HepG2 (cell line): ENCODE measurements around the gene FAM228B. TPM values are rescaled to one million over a fixed set of nuclear protein-coding genes. Genes with fewer than 3 reads are reported as not detected.

Experiments used
- FOXA3 ChIP-seq: IDR thresholded peaks from 2 replicates; pipeline ENCODE4 v1.6.1; 2016; ENCODE audit warnings: missing genetic modification reagents, missing compliant biosample characterization
- GFI1 ChIP-seq: sonication (generic); formaldehyde crosslinking; IDR thresholded peaks from 2 replicates; pipeline ENCODE4 v1.5.0; 2020; ENCODE audit warnings: missing genetic modification reagents, mild to moderate bottlenecking, borderline replicate concordance
- HCFC1 ChIP-seq: fragments of 150-350 bp; IDR thresholded peaks from 2 replicates; pipeline ENCODE4 v1.6.1; 2014; ENCODE audit warnings: low read depth, low read length
- HNF4G ChIP-seq, 2 experiments: sonication (generic) in 1 of 2; formaldehyde crosslinking in 1 of 2; IDR thresholded peaks; 2 replicates each; pipeline versions ENCODE4 v1.4.0 to v1.6.1; 2011 to 2020; ENCODE audit warnings: borderline replicate concordance in 2 of 2, low read depth in 2 of 2, mild to moderate bottlenecking in 2 of 2, low read length in 1 of 2, missing genetic modification reagents in 1 of 2, moderate library complexity in 1 of 2
- MYC ChIP-seq: sonication (generic); formaldehyde crosslinking; IDR thresholded peaks from 2 replicates; pipeline ENCODE4 v1.9.0; 2021; ENCODE audit warnings: missing genetic modification reagents, borderline replicate concordance
- MYPOP ChIP-seq: sonication (generic); formaldehyde crosslinking; IDR thresholded peaks from 2 replicates; pipeline ENCODE4 v1.8.1; 2023; ENCODE audit warnings: mild to moderate bottlenecking, moderate library complexity, missing genetic modification reagents
- NCOA5 ChIP-seq: sonication (generic); formaldehyde crosslinking; IDR thresholded peaks from 2 replicates; pipeline ENCODE4 v1.4.0; 2020; ENCODE audit warnings: missing genetic modification reagents
- NR2F2 ChIP-seq: IDR thresholded peaks from 2 replicates; pipeline ENCODE4 v1.6.1; 2012; ENCODE audit warnings: low read depth, inconsistent platforms, borderline replicate concordance
- POGZ ChIP-seq: sonication (generic); formaldehyde crosslinking; IDR thresholded peaks from 2 replicates; pipeline ENCODE4 v1.4.0; 2020; ENCODE audit warnings: mild to moderate bottlenecking, missing genetic modification reagents
- ZBTB39 ChIP-seq: sonication (generic); formaldehyde crosslinking; IDR thresholded peaks from 2 replicates; pipeline ENCODE4 v1.5.0; 2020; ENCODE audit warnings: missing genetic modification reagents
- ZFP1 ChIP-seq: IDR thresholded peaks from 2 replicates; pipeline ENCODE4 v1.6.1; 2016
- ZNF20 ChIP-seq: sonication (generic); formaldehyde crosslinking; IDR thresholded peaks from 2 replicates; pipeline ENCODE4 v1.4.0; 2020; ENCODE audit warnings: mild to moderate bottlenecking, moderate library complexity, missing genetic modification reagents
- ZNF256 ChIP-seq: sonication (generic); formaldehyde crosslinking; conservative IDR thresholded peaks from 2 replicates; pipeline ENCODE4 v1.4.0; 2020; ENCODE audit warnings: missing genetic modification reagents
- ZNF335 ChIP-seq: sonication (generic); formaldehyde crosslinking; IDR thresholded peaks from 2 replicates; pipeline ENCODE4 v1.4.0; 2020; ENCODE audit warnings: missing genetic modification reagents
- ZNF710 ChIP-seq: sonication (generic); formaldehyde crosslinking; IDR thresholded peaks from 2 replicates; pipeline ENCODE4 v1.5.0; 2020; ENCODE audit warnings: mild to moderate bottlenecking, missing genetic modification reagents, borderline replicate concordance
- polyA plus RNA-seq, 8 experiments: library from polyadenylated mRNA; depleted of rRNA in 3 of 8; stranded (reverse) in 7 of 8; unstranded in 1 of 8; fragments of >200 nt; fragmentation: Illumina TruSeq in 4 of 8; extraction: Trizol in 4 of 8; gene quantifications; 2 replicates each; pipeline versions ENCODE4 v1.2.1 to v1.2.3, GENCODE V29; 2011 to 2016; ENCODE audit warnings: low read depth in 4 of 8, missing spikeins in 1 of 8, mixed read lengths in 1 of 8; ENCODE audit not compliant: insufficient read depth in 1 of 8
- total RNA-seq, 5 experiments: library from RNA; depleted of rRNA; stranded (reverse); fragments of >200 nt; fragmentation: Illumina TruSeq; extraction: Trizol; gene quantifications; 2 replicates each; pipeline ENCODE4 v1.2.3, GENCODE V29; 2016; ENCODE audit warnings: low read depth in 1 of 5
- TF ChIP-seq, protein P1 (sequence below): sonication (generic); formaldehyde crosslinking; IDR thresholded peaks from 2 replicates; pipeline ENCODE4 v1.5.1; 2020; ENCODE audit warnings: missing genetic modification reagents, mild to moderate bottlenecking, borderline replicate concordance
- TF ChIP-seq, protein P2 (sequence below): sonication (generic); formaldehyde crosslinking; IDR thresholded peaks from 2 replicates; pipeline ENCODE4 v1.5.1; 2020; ENCODE audit warnings: mild to moderate bottlenecking, missing genetic modification reagents, moderate library complexity

FAM228B gene
- total and polyA plus RNA-seq, 2 of the 13 experiments (the other 11 are each of a cell fraction or from before 2014, with no cell fraction given), result 0.79 to 1.1 TPM

DNA sequence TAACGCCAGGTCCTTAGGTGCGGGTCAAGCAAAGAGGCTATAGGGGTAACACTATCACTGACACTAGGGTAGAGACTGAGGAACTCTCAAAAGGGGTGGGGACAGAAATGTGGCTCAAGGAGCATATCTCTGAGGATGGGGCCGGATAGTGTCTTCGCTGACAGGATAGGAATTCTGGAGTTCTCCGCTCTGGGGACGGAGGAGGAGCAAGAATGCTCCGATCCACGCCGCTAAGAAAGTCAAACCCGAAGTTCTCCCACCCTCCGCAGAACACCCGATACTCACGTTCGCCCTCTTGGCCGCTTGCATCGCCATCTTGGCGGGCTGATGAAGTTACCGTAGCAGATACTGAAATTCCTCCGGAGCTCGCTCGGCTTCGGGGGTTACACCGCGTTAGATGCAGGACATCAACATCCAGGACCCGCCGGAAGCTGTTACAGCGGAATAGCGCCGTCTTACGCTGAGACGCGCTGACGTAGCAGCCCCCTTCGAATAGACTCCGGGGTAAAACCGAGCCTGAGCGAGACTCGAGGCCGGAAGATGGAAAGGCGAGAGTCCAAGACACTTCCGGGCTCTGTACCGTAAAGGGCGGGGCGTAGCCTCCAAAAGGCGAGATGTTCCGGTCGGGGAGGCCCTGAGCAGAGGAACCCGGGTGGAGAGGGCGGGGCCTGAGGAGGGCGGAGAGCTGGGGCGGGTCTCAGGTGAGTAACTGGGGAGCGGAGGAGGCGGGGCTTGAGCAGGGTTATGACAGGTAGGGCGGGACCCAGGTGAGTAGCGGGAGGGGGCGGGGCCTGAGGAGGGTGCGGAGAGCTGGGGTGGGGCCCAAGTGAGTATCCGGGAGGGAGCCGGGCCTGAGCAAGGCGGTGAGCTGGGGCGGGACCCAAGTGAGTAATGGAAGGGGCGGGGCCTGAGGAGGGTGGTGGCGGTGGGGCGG lies 47.1 kb upstream of the FAM228B start, which contains the start of gene SF3B6 (continued):
- TF ChIP-seq MYPOP (CRISPR knock-in tag), result peak; percentile 87
- peak; percentile 92; the same call in 1 of the 2 replicates for TF ChIP-seq ZFP1
- TF ChIP-seq, protein P1, sequence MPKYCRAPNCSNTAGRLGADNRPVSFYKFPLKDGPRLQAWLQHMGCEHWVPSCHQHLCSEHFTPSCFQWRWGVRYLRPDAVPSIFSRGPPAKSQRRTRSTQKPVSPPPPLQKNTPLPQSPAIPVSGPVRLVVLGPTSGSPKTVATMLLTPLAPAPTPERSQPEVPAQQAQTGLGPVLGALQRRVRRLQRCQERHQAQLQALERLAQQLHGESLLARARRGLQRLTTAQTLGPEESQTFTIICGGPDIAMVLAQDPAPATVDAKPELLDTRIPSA, result no peak
- TF ChIP-seq MYC (CRISPR knock-in tag), result peak; percentile 91; the same call in 1 of the 2 replicates
- TF ChIP-seq HNF4G (IDR thresholded peaks at IDR 0.05; ENCODE audit: borderline replicate concordance, low read depth, low read length), result peak; percentile 64; the same call in 1 of the 2 replicates
- peak; percentile 90 for TF ChIP-seq HNF4G (CRISPR knock-in tag; IDR thresholded peaks at IDR 0.05; ENCODE audit: borderline replicate concordance, low read depth)
- TF ChIP-seq NCOA5 (CRISPR knock-in tag), result peak; percentile 69; the same call in 1 of the 2 replicates
- TF ChIP-seq GFI1 (CRISPR knock-in tag), result peak; percentile 77; the same call in 1 of the 2 replicates
- TF ChIP-seq, protein P2, sequence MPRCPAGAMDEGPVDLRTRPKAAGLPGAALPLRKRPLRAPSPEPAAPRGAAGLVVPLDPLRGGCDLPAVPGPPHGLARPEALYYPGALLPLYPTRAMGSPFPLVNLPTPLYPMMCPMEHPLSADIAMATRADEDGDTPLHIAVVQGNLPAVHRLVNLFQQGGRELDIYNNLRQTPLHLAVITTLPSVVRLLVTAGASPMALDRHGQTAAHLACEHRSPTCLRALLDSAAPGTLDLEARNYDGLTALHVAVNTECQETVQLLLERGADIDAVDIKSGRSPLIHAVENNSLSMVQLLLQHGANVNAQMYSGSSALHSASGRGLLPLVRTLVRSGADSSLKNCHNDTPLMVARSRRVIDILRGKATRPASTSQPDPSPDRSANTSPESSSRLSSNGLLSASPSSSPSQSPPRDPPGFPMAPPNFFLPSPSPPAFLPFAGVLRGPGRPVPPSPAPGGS, result peak; percentile 52; the same call in 1 of the 2 replicates
- peak; percentile 89; the same call in 1 of the 2 replicates for TF ChIP-seq ZNF710 (CRISPR knock-in tag)
- 0 out of 2 replicates have a peak, but pooled peaks have one; percentile 41 for TF ChIP-seq ZNF20 (CRISPR knock-in tag)
- peak; percentile 89 for TF ChIP-seq FOXA3
- TF ChIP-seq ZBTB39 (CRISPR knock-in tag), result no peak; the same call in 1 of the 2 replicates
- TF ChIP-seq NR2F2, result peak; percentile 73; the same call in 1 of the 2 replicates
- peak; percentile 93; the same call in 1 of the 2 replicates for TF ChIP-seq ZNF335 (CRISPR knock-in tag)
- TF ChIP-seq HCFC1, result peak; percentile 87
- peak; percentile 71 for TF ChIP-seq ZNF256 (CRISPR knock-in tag)
- peak; percentile 99 for TF ChIP-seq POGZ (CRISPR knock-in tag)
